ENCODE results near the gene TALDO1. TPM values are rescaled to one million over a fixed set of nuclear protein-coding genes. Genes with fewer than 3 reads are reported as not detected.
"Not testable (repeated sequence)": the region's sequence is repeated elsewhere in the genome, so short reads cannot be mapped to it uniquely, and the experiment has no call there.

TALDO1 gene
- polyA plus RNA-seq, 3 donors from 2014 or later: 163 to 189 (median 180) TPM

- not testable (repeated sequence) for H3K27me3 Mint-ChIP-seq (ENCODE audit: low read depth in 3 of 3); H3K36me3 Mint-ChIP-seq; H3K4me3 Mint-ChIP-seq; H3K27ac Mint-ChIP-seq; DNase-seq; H3K9me3 Mint-ChIP-seq; H3K4me1 Mint-ChIP-seq
Observed at GRCh38 chr11:734541-734940, 12.7 kb upstream of the TALDO1 start.

GRCh38 chr11:737366-737765 lies 9.9 kb upstream of the TALDO1 start:
- Mint-ChIP-seq H3K36me3 (no peaks in the 10 kb centered on the region), H3K9me3 (no peaks in the 10 kb centered on the region), H3K27ac (no peak overlapping the region), H3K4me3 (no peak overlapping the region), H3K27me3 (ENCODE audit: low read depth in 3 of 3) (peaks cover 0 to 7% (median 6%) of the 10 kb centered on the region in 3 donors), H3K4me1 (peaks cover 7 to 8% of the 10 kb centered on the region in 2 donors)
- no peak for DNase-seq

- H3K4me1 Mint-ChIP-seq: not testable (repeated sequence)
Observed at GRCh38 chr11:737899-738298, 9.4 kb upstream of the TALDO1 start.

GRCh38 chr11:742156-742546 lies 5.1 kb upstream of the TALDO1 start:
- no peaks in the 10 kb centered on the region for H3K9me3 Mint-ChIP-seq
- no peak overlapping the region for H3K27ac Mint-ChIP-seq
- no peak overlapping the region for H3K4me3 Mint-ChIP-seq
- peaks cover 0 to 2% (median 1%) of the 10 kb centered on the region in 3 donors for H3K27me3 Mint-ChIP-seq (ENCODE audit: low read depth in 3 of 3)
- peaks cover 10 to 12% of the 10 kb centered on the region in 2 donors for H3K4me1 Mint-ChIP-seq
- DNase-seq: no peak
- no peaks in the 10 kb centered on the region for H3K36me3 Mint-ChIP-seq

More at GRCh38 chr11:737899-738298, 9.4 kb upstream of the TALDO1 start:
- H3K9me3 Mint-ChIP-seq; H3K36me3 Mint-ChIP-seq; H3K27ac Mint-ChIP-seq; DNase-seq; H3K27me3 Mint-ChIP-seq (ENCODE audit: low read depth in 3 of 3); H3K4me3 Mint-ChIP-seq: not testable (repeated sequence)

GRCh38 chr11:742571-743201 lies 4.6 kb upstream of the TALDO1 start:
- Mint-ChIP-seq H3K4me3 (no peak overlapping the region), H3K4me1 (peaks cover 5 to 7% of the 10 kb centered on the region in 2 donors), H3K9me3 (no peaks in the 10 kb centered on the region), H3K27ac (no peak overlapping the region), H3K36me3 (no peaks in the 10 kb centered on the region), H3K27me3 (ENCODE audit: low read depth in 3 of 3) (peaks cover 0 to 2% (median 1%) of the 10 kb centered on the region in 3 donors)
- DNase-seq: no peak

GRCh38 chr11:745428-745827 lies 1.8 kb upstream of the TALDO1 start:
- H3K27ac Mint-ChIP-seq: no peak overlapping the region
- H3K4me1 Mint-ChIP-seq: peaks cover 17 to 23% of the 10 kb centered on the region in 2 donors
- no peaks in the 10 kb centered on the region for H3K36me3 Mint-ChIP-seq
- H3K9me3 Mint-ChIP-seq: no peaks in the 10 kb centered on the region
- peak overlapping the region in 4 of 5 donors; percentile 30 to 51 (median 40) for H3K4me3 Mint-ChIP-seq
- peaks cover 0 to 1% (median 0%) of the 10 kb centered on the region in 3 donors for H3K27me3 Mint-ChIP-seq (ENCODE audit: low read depth in 3 of 3)
- DNase-seq: no peak

DNA sequence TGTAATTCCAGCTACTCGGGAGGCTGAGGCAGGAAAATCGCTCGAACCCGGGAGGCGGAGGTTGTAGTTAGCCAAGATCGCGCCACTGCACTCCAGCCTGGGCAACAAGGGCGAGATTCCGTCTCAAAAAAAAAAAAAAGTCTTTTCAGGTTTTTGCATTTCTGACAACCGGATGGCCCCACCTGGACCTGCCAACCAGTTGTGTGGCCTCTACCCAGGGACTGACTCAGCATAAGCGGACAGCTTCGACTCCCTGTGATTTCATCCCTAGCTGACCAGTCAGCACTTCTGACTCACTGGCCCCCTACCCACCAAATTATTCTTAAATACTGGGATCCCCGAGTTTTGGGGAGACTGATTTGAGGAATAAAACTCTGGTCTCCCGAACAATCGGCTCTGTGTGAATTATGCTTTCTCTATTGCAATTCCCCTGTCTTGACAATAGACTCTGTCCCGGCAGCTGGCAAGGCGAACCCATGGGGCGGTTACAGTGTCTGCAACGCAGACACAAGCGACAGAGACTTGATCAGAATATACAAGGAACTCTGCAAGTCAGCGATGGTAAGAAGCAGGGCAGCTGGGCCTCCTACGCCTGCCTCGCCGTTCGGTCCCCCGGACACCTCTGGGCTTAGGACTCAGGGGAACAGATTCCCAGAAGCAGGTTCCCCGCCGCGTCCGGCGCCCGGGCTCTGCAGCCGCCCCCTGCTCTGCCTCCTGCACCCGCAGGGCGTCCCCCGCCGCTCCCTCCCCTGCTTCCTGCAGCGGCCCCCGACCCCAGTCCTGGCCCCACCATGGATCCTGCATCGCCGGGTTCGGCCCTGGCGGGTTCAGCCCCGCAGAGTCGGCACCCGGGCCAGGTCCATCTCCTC lies 741 bp upstream of the TALDO1 start:
- H3K27ac Mint-ChIP-seq: peak overlapping the region in 5 of 6 donors; percentile 30 to 83 (median 72)
- H3K36me3 Mint-ChIP-seq: no peaks in the 10 kb centered on the region
- H3K4me1 Mint-ChIP-seq: peaks cover 17 to 23% of the 10 kb centered on the region in 2 donors
- no peak for DNase-seq
- no peaks in the 10 kb centered on the region for H3K9me3 Mint-ChIP-seq
- H3K27me3 Mint-ChIP-seq (ENCODE audit: low read depth in 3 of 3): peaks cover 0 to 1% (median 0%) of the 10 kb centered on the region in 3 donors
- peak overlapping the region; percentile 82 to 89 (median 83) for H3K4me3 Mint-ChIP-seq

DNA sequence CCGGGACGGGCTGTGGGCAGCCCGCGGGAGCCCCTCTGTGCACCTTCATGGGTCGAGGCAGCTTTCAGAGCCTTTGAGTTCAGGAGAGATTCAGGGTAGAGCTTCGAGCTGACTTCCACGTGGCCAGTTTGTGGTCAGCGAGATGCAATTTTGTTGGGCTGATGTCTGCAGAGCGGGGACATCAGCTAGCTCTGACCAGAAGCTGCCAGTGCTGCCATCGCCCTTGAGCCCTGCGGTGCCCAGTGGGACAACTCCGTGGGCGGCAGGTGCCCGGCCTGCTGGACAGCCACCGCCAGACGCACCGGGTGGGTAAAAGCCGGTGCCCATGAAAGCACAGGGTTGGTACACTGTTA lies 719 bp downstream of the TALDO1 start:
- no peak for DNase-seq

GRCh38 chr11:749731-750130 lies 2.5 kb downstream of the TALDO1 start:
- peaks cover 0 to 2% (median 0%) of the 10 kb centered on the region in 3 donors for H3K27me3 Mint-ChIP-seq (ENCODE audit: low read depth in 3 of 3)
- H3K4me3 Mint-ChIP-seq: peak overlapping the region in 3 of 5 donors; percentile 13 to 54 (median 16)
- no peaks in the 10 kb centered on the region for H3K36me3 Mint-ChIP-seq
- H3K27ac Mint-ChIP-seq: no peak overlapping the region
- no peaks in the 10 kb centered on the region for H3K9me3 Mint-ChIP-seq
- no peak for DNase-seq
- peaks cover 17 to 23% of the 10 kb centered on the region in 2 donors for H3K4me1 Mint-ChIP-seq

More for the DNA sequence above, 719 bp downstream of the TALDO1 start:
- Mint-ChIP-seq H3K36me3 (no peaks in the 10 kb centered on the region), H3K4me1 (peaks cover 17 to 23% of the 10 kb centered on the region in 2 donors), H3K27me3 (ENCODE audit: low read depth in 3 of 3) (peaks cover 0 to 3% (median 0%) of the 10 kb centered on the region in 3 donors), H3K27ac (peak overlapping the region in 1 of 6 donors; percentile 26), H3K9me3 (no peaks in the 10 kb centered on the region), H3K4me3 (peak overlapping the region; percentile 76 to 83 (median 80))

GRCh38 chr11:760236-760635 lies 13.0 kb downstream of the TALDO1 start:
- H3K4me3 Mint-ChIP-seq: no peak overlapping the region
- no peak for DNase-seq
- H3K27ac Mint-ChIP-seq: no peak overlapping the region
- no peaks in the 10 kb centered on the region for H3K9me3 Mint-ChIP-seq
- H3K4me1 Mint-ChIP-seq: no peaks in the 10 kb centered on the region
- no peaks in the 10 kb centered on the region for H3K27me3 Mint-ChIP-seq (ENCODE audit: low read depth in 3 of 3)
- H3K36me3 Mint-ChIP-seq: peaks cover 0 to 14% (median 3%) of the 10 kb centered on the region in 3 donors

DNA sequence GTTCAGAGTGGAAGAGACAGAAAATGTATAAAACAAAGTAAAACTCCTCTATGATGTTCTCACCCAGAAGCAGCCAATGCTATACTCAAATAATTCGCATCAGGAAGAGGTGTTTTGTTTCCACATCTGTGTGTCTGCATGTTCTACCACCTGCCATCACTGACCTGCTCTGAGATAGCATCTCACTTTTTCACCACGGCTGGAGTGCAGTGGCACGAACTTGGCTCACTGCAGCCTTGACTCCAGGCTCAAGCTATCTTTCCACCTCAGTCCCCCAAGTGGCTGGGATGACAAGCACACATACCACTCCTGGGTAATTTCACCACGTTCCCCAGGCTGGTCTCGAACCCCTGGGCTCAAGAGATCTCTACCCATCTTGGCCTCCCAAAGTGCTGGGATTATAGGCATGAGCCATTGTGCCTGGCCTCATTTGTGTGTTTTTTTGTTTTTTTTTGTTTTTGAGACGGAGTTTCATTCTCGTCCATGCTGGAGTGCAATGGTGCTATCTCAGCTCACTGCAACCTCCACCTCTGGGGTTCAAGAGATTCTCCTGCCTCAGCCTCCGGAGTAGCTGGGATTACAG lies 14.4 kb downstream of the TALDO1 start:
- Mint-ChIP-seq H3K27ac (no peak overlapping the region), H3K27me3 (ENCODE audit: low read depth in 3 of 3) (no peaks in the 10 kb centered on the region), H3K36me3 (peaks cover 0 to 10% (median 3%) of the 10 kb centered on the region in 3 donors), H3K4me1 (no peaks in the 10 kb centered on the region), H3K4me3 (no peak overlapping the region), H3K9me3 (no peaks in the 10 kb centered on the region)
- no peak for DNase-seq

- no peaks in the 10 kb centered on the region for H3K9me3 Mint-ChIP-seq
- peak in 1 of 3 donors; percentile 5 for DNase-seq
- H3K27ac Mint-ChIP-seq: peak overlapping the region in 1 of 6 donors; percentile 75
- no peaks in the 10 kb centered on the region for H3K4me1 Mint-ChIP-seq
- H3K27me3 Mint-ChIP-seq (ENCODE audit: low read depth in 3 of 3): no peaks in the 10 kb centered on the region
- H3K36me3 Mint-ChIP-seq: peaks cover 0 to 6% (median 2%) of the 10 kb centered on the region in 3 donors
- no peak overlapping the region for H3K4me3 Mint-ChIP-seq
Observed at GRCh38 chr11:762421-763072, 15.3 kb downstream of the TALDO1 start.

GRCh38 chr11:763073-763463 lies 15.8 kb downstream of the TALDO1 start:
- Mint-ChIP-seq H3K4me1 (no peaks in the 10 kb centered on the region), H3K4me3 (no peak overlapping the region), H3K27me3 (ENCODE audit: low read depth in 3 of 3) (peaks cover 0 to under 1% (median 0%) of the 10 kb centered on the region in 3 donors), H3K27ac (no peak overlapping the region), H3K36me3 (peaks cover 0 to 6% (median 0%) of the 10 kb centered on the region in 3 donors), H3K9me3 (no peaks in the 10 kb centered on the region)
- no peak for DNase-seq

All from immature natural killer cell (primary cell).